SK-N-MC (cell line): ENCODE results near the gene MED13L.
A peak's percentile ranks its signal among the peaks of the same experiment; 100 is the strongest.

Experiments used
- DNase-seq: peaks from one replicate; pipeline ENCODE4 v3.0.0-alpha.2; 2011; ENCODE audit warnings: low read depth, low spot score
- H3K27ac ChIP-seq: fragments of 200-600 bp; sonication (generic); 2 replicates; pipeline ENCODE4 v1.5.1; 2016; ENCODE audit warnings: mixed run types
- H3K36me3 ChIP-seq: fragments of 200-600 bp; sonication (generic); 2 replicates; pipeline ENCODE4 v1.6.1; 2017; ENCODE audit warnings: antibody characterized with exemption, low read length, mixed read lengths; ENCODE audit not compliant: insufficient read depth
- H3K4me3 ChIP-seq: fragments of 200-600 bp; sonication (generic); 2 replicates; pipeline ENCODE4 v1.5.1; 2016
- H3K9ac ChIP-seq: fragments of 200-600 bp; sonication (generic); 2 replicates; pipeline ENCODE4 v1.8.0; 2017; ENCODE audit warnings: mixed run types, mixed read lengths; ENCODE audit not compliant: insufficient read length
- H3K9me3 ChIP-seq: fragments of 200-600 bp; sonication (generic); 2 replicates; pipeline ENCODE4 v1.6.1; 2017; ENCODE audit warnings: low read depth, mild to moderate bottlenecking, antibody characterized with exemption, low read length, moderate library complexity, mixed read lengths
- EZH2 ChIP-seq: fragments of 200-600 bp; sonication (generic); IDR thresholded peaks from one replicate; pipeline ENCODE4 v1.6.1; 2017; ENCODE audit warnings: antibody characterized with exemption
- FOXP2 ChIP-seq: optimal IDR thresholded peaks from 2 replicates; pipeline ENCODE3; 2011; ENCODE audit warnings: mild to moderate bottlenecking, moderate library complexity; ENCODE audit not compliant: insufficient read depth; ENCODE audit errors: extremely low read length, control extremely low read depth
- POLR2AphosphoS5 ChIP-seq: IDR thresholded peaks from 2 replicates; pipeline ENCODE4 v1.6.1; 2012; ENCODE audit warnings: mild to moderate bottlenecking, low read depth, low read length, borderline replicate concordance

The MED13L gene

GRCh38 chr12:116090516-116090915 lies 187.0 kb downstream of the MED13L start:
- Histone ChIP-seq H3K36me3 (peaks cover 20% of the 10 kb centered on the region), H3K9me3 (no peaks in the 10 kb centered on the region), H3K27ac (no peak overlapping the region), H3K4me3 (no peak overlapping the region), H3K9ac (no peak overlapping the region)
- DNase-seq, result no peak
- TF ChIP-seq EZH2 (no peak), POLR2AphosphoS5 (no peak), FOXP2 (no peak)

GRCh38 chr12:116089080-116089479 lies 188.4 kb downstream of the MED13L start:
- H3K9ac ChIP-seq, result no peak overlapping the region
- H3K36me3 ChIP-seq, result peaks cover 17% of the 10 kb centered on the region
- no peak overlapping the region for H3K27ac ChIP-seq
- H3K9me3 ChIP-seq, result no peaks in the 10 kb centered on the region
- no peak overlapping the region for H3K4me3 ChIP-seq
- TF ChIP-seq FOXP2 (no peak), EZH2 (no peak), POLR2AphosphoS5 (no peak)
- DNase-seq, result no peak

- TF ChIP-seq EZH2 (no peak), FOXP2 (no peak), POLR2AphosphoS5 (no peak)
- Histone ChIP-seq H3K9me3 (no peaks in the 10 kb centered on the region), H3K9ac (no peak overlapping the region), H3K36me3 (peaks cover 17% of the 10 kb centered on the region), H3K4me3 (no peak overlapping the region), H3K27ac (no peak overlapping the region)
- no peak for DNase-seq
These were observed 189.5 kb downstream of the MED13L start for GRCh38 chr12:116087962-116088361.

- DNase-seq, result no peak
- Histone ChIP-seq H3K9ac (no peak overlapping the region), H3K27ac (no peak overlapping the region), H3K36me3 (peaks cover 17% of the 10 kb centered on the region), H3K9me3 (no peaks in the 10 kb centered on the region), H3K4me3 (no peak overlapping the region)
- no peak for TF ChIP-seq EZH2
- TF ChIP-seq FOXP2, result no peak
- TF ChIP-seq POLR2AphosphoS5, result no peak
These were observed 190.1 kb downstream of the MED13L start for GRCh38 chr12:116087399-116087798.

GRCh38 chr12:116080415-116080814 lies 197.1 kb downstream of the MED13L start:
- H3K9me3 ChIP-seq, result no peaks in the 10 kb centered on the region
- H3K27ac ChIP-seq, result no peak overlapping the region
- no peaks in the 10 kb centered on the region for H3K36me3 ChIP-seq
- DNase-seq, result no peak
- no peak overlapping the region for H3K9ac ChIP-seq
- no peak overlapping the region for H3K4me3 ChIP-seq
- TF ChIP-seq EZH2 (no peak), FOXP2 (no peak), POLR2AphosphoS5 (no peak)

GRCh38 chr12:116078396-116078795 lies 199.1 kb downstream of the MED13L start:
- DNase-seq, result no peak
- TF ChIP-seq FOXP2 (no peak), EZH2 (no peak), POLR2AphosphoS5 (no peak)
- H3K9me3 ChIP-seq, result no peaks in the 10 kb centered on the region
- H3K9ac ChIP-seq, result no peak overlapping the region
- no peaks in the 10 kb centered on the region for H3K36me3 ChIP-seq
- H3K4me3 ChIP-seq, result no peak overlapping the region
- no peak overlapping the region for H3K27ac ChIP-seq

- no peaks in the 10 kb centered on the region for H3K36me3 ChIP-seq
- DNase-seq, result no peak
- no peaks in the 10 kb centered on the region for H3K9me3 ChIP-seq
- H3K27ac ChIP-seq, result no peak overlapping the region
- no peak overlapping the region for H3K4me3 ChIP-seq
- TF ChIP-seq POLR2AphosphoS5, result no peak
- H3K9ac ChIP-seq, result no peak overlapping the region
These were observed 200.1 kb downstream of the MED13L start for GRCh38 chr12:116077431-116077830.

- Histone ChIP-seq H3K4me3 (no peak overlapping the region), H3K9ac (no peak overlapping the region), H3K36me3 (no peaks in the 10 kb centered on the region), H3K9me3 (no peaks in the 10 kb centered on the region), H3K27ac (no peak overlapping the region)
- DNase-seq, result no peak
- TF ChIP-seq EZH2, result no peak
- TF ChIP-seq FOXP2, result no peak
- TF ChIP-seq POLR2AphosphoS5, result no peak
These were observed 201.1 kb downstream of the MED13L start for GRCh38 chr12:116076399-116076798.

GRCh38 chr12:116074686-116075085 lies 202.8 kb downstream of the MED13L start:
- Histone ChIP-seq H3K9ac (no peak overlapping the region), H3K4me3 (peak overlapping the region; percentile 46), H3K9me3 (no peaks in the 10 kb centered on the region), H3K27ac (peak overlapping the region; percentile 69), H3K36me3 (no peaks in the 10 kb centered on the region)
- DNase-seq, result peak; percentile 55
- TF ChIP-seq POLR2AphosphoS5, result no peak
- no peak for TF ChIP-seq EZH2
- TF ChIP-seq FOXP2, result no peak
